K562 (cell line): ENCODE results near the gene YOD1. TPM values are rescaled to one million over a fixed set of nuclear protein-coding genes. Genes with fewer than 3 reads are reported as not detected.

ENCODE experiments used
- CBFB ChIP-seq: sonication (generic); formaldehyde crosslinking; IDR thresholded peaks from 2 replicates; pipeline ENCODE4 v1.4.0; 2020; ENCODE audit warnings: mild to moderate bottlenecking, missing genetic modification reagents
- COPS2 ChIP-seq: fragments of 450-650 bp; conservative IDR thresholded peaks from 2 replicates; pipeline ENCODE4 v1.6.1; 2016; ENCODE audit warnings: mild to moderate bottlenecking, moderate library complexity
- EP300 ChIP-seq: IDR thresholded peaks from 2 replicates; pipeline ENCODE4 v1.6.1; 2012; ENCODE audit warnings: low read length, improper control_type of control experiment
- FOXP1 ChIP-seq: sonication (generic); formaldehyde crosslinking; IDR thresholded peaks from 2 replicates; pipeline ENCODE4 v1.8.0; 2022; ENCODE audit warnings: mild to moderate bottlenecking, missing genetic modification reagents
- GTF2F1 ChIP-seq: IDR thresholded peaks from 2 replicates; pipeline ENCODE4 v1.6.1; 2011; ENCODE audit warnings: low read depth, low read length, improper control_type of control experiment
- JUN ChIP-seq, 2 experiments: sonication (generic) in 1 of 2; formaldehyde crosslinking in 1 of 2; IDR thresholded peaks; 2 replicates each; pipeline versions ENCODE4 v1.6.1 to v1.8.0; 2012 to 2022; ENCODE audit warnings: borderline replicate concordance in 2 of 2, mild to moderate bottlenecking in 2 of 2, improper control_type of control experiment in 1 of 2, low read depth in 1 of 2, low read length in 1 of 2, missing genetic modification reagents in 1 of 2
- KLF10 ChIP-seq: fragments of 250-450 bp; sonication (Bioruptor Pico); IDR thresholded peaks from 2 replicates; pipeline ENCODE4 v1.6.1; 2021; ENCODE audit warnings: matching md5 sums
- MIER1 ChIP-seq: fragments of 450-650 bp; IDR thresholded peaks from 2 replicates; pipeline ENCODE4 v1.6.1; 2016; ENCODE audit warnings: antibody characterized with exemption, mild to moderate bottlenecking, low read depth
- POLR2AphosphoS5 ChIP-seq: IDR thresholded peaks from 2 replicates; pipeline ENCODE4 v1.6.1; 2011; ENCODE audit warnings: mild to moderate bottlenecking, low read depth, low read length, moderate library complexity; ENCODE audit not compliant: control insufficient read depth, insufficient read depth
- POLR3A ChIP-seq: IDR thresholded peaks from 2 replicates; pipeline ENCODE4 v1.6.1; 2011; ENCODE audit warnings: borderline replicate concordance, mild to moderate bottlenecking, moderate library complexity; ENCODE audit not compliant: insufficient read length, insufficient read depth; ENCODE audit errors: extremely low read depth
- SMAD4 ChIP-seq: fragments of 250-450 bp; sonication (Bioruptor Pico); conservative IDR thresholded peaks from 2 replicates; pipeline ENCODE4 v1.8.0; 2021; ENCODE audit warnings: inconsistent platforms, mild to moderate bottlenecking, moderate library complexity
- SMARCC2 ChIP-seq: fragments of 450-650 bp; IDR thresholded peaks from 2 replicates; pipeline ENCODE4 v1.6.1; 2017; ENCODE audit warnings: antibody characterized with exemption, moderate library complexity, mild to moderate bottlenecking, low read depth
- TAL1 ChIP-seq: fragments of 450-650 bp; IDR thresholded peaks from 2 replicates; pipeline ENCODE4 v1.6.1; 2016; ENCODE audit warnings: mild to moderate bottlenecking
- TBP ChIP-seq: optimal IDR thresholded peaks from 2 replicates; pipeline ENCODE3; 2011; ENCODE audit warnings: low read depth, low read length, improper control_type of control experiment
- TRIM28 ChIP-seq: fragments of 450-650 bp; IDR thresholded peaks from 2 replicates; pipeline ENCODE4 v1.6.1; 2017
- ZNF212 ChIP-seq: fragments of 450-650 bp; formaldehyde crosslinking; IDR thresholded peaks from 2 replicates; pipeline ENCODE4 v1.4.0; 2020; ENCODE audit warnings: mild to moderate bottlenecking
- ZNF263 ChIP-seq: sonication (generic); formaldehyde crosslinking; IDR thresholded peaks from 2 replicates; pipeline ENCODE4 v1.8.0; 2022; ENCODE audit warnings: mild to moderate bottlenecking, missing genetic modification reagents, borderline replicate concordance
- ZZZ3 ChIP-seq: fragments of 450-650 bp; IDR thresholded peaks from 2 replicates; pipeline ENCODE4 v1.6.1; 2016; ENCODE audit warnings: antibody characterized with exemption, mild to moderate bottlenecking, moderate library complexity
- polyA plus RNA-seq, 8 experiments: library from polyadenylated mRNA; depleted of rRNA in 4 of 8; stranded (reverse) in 5 of 8; unstranded in 3 of 8; fragments of >200 nt; fragmentation: Nextera tagmentation in 2 of 8; fragmentation: Illumina TruSeq in 1 of 8; extraction: Ambion mirVana in 2 of 8; extraction: Trizol in 1 of 8; gene quantifications; 2 replicates each; pipeline versions ENCODE4 v1.2.1 to v1.2.3, GENCODE V29; 2011 to 2014; ENCODE audit warnings: inconsistent platforms in 1 of 8, missing spikeins in 1 of 8
- total RNA-seq, 7 experiments: library from RNA; depleted of rRNA in 6 of 7; stranded (reverse); fragments of >200 nt in 6 of 7; fragmentation: Illumina TruSeq in 2 of 7; extraction: Trizol in 2 of 7; gene quantifications; 2 replicates each; pipeline versions ENCODE4 v1.2.1 to v1.2.3, GENCODE V29; 2011 to 2021; ENCODE audit warnings: low replicate concordance in 1 of 7
- TF ChIP-seq, protein P1 (sequence below): fragments of 250-450 bp; sonication (Bioruptor Pico); IDR thresholded peaks from 2 replicates; pipeline ENCODE4 v1.5.0; 2021; ENCODE audit warnings: mild to moderate bottlenecking, moderate library complexity
- TF ChIP-seq, protein P2 (sequence below), 2 experiments: fragments of 200-800 bp in 1 of 2; sonication (Bioruptor generic) in 1 of 2; sonication (generic) in 1 of 2; formaldehyde crosslinking in 1 of 2; IDR thresholded peaks in 1 of 2; conservative IDR thresholded peaks in 1 of 2; 2 replicates each; pipeline versions ENCODE4 v1.5.0 to v1.6.1; 2016 to 2020; ENCODE audit warnings: missing compliant biosample characterization in 1 of 2, missing genetic modification characterization in 1 of 2, missing genetic modification reagents in 1 of 2
- TF ChIP-seq, protein P3 (sequence below): fragments of 250-450 bp; sonication (Bioruptor Pico); IDR thresholded peaks from 2 replicates; pipeline ENCODE4 v1.8.0; 2021; ENCODE audit warnings: moderate library complexity, mild to moderate bottlenecking, inconsistent platforms

The YOD1 gene
- total and polyA plus RNA-seq, 9 of the 15 experiments (the other 6 are each of a cell fraction or from before 2014, with no cell fraction given), result 18.2 to 78.1 (median 46.9) TPM

DNA sequence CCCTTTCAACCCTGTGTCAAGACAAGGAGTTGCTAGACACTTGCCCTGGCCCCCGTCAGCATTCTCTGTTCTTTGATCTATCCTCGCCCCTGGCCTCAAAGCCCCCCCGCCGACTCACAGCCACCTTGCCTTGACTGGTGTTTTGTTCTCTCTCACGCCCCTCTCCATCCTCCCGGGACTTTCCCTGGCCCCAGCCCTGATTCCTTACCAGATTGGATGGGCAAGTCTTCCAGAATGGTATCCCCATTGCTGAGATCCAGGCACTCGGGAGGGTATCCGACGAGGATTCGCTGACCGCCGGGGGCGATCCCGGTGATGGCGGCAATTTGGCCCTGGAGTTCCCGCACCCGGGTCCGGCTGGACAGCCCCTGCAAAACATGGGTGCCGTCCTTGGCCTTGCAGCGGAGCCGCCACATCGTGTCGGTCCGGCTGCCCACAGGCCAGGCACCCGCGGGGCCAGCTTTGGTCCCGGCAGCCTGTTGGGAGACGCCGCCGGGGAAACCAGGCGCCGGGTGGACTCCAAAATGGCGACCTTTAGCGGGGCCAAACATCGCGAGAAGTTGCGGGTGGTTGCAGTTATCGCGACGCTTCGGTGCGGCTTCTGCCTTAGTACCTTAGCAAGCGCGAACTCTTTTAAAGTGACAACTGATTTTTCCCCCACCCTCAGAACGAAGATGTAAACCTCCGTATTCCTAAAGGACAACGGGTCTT is 373 bp downstream of the YOD1 start (continued):
- TF ChIP-seq, protein P1, sequence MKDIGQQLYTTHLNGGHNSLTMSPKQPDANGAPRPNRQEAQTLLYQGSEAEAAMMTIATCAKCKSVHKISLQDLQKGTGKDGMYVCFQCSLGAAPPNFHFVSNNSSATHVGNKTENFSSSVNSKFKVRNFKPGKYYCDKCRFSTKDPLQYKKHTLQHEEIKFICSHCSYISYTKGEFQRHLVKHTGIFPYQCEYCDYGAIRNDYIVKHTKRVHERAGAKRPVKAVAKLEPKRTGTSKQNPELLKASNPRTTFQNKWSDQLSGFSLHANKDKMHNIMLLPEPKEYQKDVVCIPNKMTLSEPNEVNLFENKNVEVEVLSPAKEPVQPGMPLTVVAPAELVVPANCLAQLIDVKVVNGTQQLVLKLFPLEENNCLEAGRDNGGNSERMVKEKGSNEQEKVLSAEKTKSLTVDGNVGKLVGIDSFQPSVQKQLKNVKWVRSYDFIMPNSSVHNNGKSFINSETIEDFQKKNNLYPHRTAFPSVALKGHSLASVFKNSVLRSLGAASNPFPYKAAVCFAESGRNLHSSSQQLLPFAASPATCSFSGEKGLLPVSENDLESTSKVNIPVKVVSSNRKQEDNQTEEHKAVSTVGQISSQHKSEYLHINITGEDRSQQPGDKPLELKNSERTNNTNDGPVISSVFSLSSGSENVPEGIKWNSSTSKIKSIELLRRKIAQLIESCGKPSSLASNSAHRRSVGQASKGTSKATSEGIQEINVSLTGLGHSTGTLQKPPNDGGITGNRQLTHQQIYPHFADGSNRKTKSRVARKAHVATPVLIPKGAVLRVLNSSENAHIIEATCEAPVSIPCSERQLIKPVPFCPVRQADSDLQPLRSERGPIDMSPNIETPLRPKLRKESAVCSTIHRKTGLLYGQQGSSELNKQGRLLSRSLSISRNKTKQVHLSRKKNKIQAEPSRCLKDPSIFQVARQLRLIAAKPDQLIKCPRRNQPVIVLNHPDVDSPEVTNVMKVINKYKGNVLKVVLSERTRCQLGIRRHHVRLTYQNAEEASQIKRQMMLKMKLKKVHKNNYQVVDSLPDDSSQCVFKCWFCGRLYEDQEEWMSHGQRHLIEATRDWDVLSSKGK, result no peak
- TF ChIP-seq ZZZ3, result no peak
- TF ChIP-seq JUN (IDR thresholded peaks at IDR 0.05; ENCODE audit: borderline replicate concordance, low read depth, low read length), result no peak
- TF ChIP-seq JUN (CRISPR knock-in tag; IDR thresholded peaks at IDR 0.05; ENCODE audit: borderline replicate concordance), result peak; percentile 44; the same call in 1 of the 2 replicates
- TF ChIP-seq FOXP1, result peak; percentile 84
- TF ChIP-seq ZNF263, result 0 out of 2 replicates have a peak, but pooled peaks have one; percentile 28
- no peak for TF ChIP-seq COPS2
- TF ChIP-seq POLR2AphosphoS5, result peak; percentile 91
- TF ChIP-seq POLR3A, result no peak
- TF ChIP-seq ZNF212, result no peak
- TF ChIP-seq CBFB (CRISPR knock-in tag), result peak; percentile 34; the same call in 1 of the 2 replicates
- no peak for TF ChIP-seq TAL1
- TF ChIP-seq, protein P2, sequence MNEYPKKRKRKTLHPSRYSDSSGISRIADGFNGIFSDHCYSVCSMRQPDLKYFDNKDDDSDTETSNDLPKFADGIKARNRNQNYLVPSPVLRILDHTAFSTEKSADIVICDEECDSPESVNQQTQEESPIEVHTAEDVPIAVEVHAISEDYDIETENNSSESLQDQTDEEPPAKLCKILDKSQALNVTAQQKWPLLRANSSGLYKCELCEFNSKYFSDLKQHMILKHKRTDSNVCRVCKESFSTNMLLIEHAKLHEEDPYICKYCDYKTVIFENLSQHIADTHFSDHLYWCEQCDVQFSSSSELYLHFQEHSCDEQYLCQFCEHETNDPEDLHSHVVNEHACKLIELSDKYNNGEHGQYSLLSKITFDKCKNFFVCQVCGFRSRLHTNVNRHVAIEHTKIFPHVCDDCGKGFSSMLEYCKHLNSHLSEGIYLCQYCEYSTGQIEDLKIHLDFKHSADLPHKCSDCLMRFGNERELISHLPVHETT (CRISPR knock-in tag; conservative IDR thresholded peaks at IDR 0.05 in 1 of 2, IDR thresholded peaks at IDR 0.05 in 1 of 2), result no peak
- no peak for TF ChIP-seq TRIM28
- peak; percentile 86 for TF ChIP-seq TBP
- no peak for TF ChIP-seq MIER1
- TF ChIP-seq GTF2F1, result 0 out of 2 replicates have a peak, but pooled peaks have one; percentile 14
- TF ChIP-seq KLF10, result no peak
- TF ChIP-seq, protein P3, sequence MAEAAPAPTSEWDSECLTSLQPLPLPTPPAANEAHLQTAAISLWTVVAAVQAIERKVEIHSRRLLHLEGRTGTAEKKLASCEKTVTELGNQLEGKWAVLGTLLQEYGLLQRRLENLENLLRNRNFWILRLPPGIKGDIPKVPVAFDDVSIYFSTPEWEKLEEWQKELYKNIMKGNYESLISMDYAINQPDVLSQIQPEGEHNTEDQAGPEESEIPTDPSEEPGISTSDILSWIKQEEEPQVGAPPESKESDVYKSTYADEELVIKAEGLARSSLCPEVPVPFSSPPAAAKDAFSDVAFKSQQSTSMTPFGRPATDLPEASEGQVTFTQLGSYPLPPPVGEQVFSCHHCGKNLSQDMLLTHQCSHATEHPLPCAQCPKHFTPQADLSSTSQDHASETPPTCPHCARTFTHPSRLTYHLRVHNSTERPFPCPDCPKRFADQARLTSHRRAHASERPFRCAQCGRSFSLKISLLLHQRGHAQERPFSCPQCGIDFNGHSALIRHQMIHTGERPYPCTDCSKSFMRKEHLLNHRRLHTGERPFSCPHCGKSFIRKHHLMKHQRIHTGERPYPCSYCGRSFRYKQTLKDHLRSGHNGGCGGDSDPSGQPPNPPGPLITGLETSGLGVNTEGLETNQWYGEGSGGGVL (CRISPR knock-in tag), result no peak
- TF ChIP-seq SMARCC2, result no peak; the same call in 1 of the 2 replicates
- no peak for TF ChIP-seq EP300
- 0 out of 2 replicates have a peak, but pooled peaks have one; percentile 29 for TF ChIP-seq SMAD4 (CRISPR knock-in tag)
